Activated CD4-positive, alpha-beta T cell treated with anti-CD3 and anti-CD28 coated beads for 36 hours (primary cell): ENCODE results near the gene BCDIN3D. TPM values are rescaled to one million over a fixed set of nuclear protein-coding genes. Genes with fewer than 3 reads are reported as not detected.
A peak's percentile ranks its signal among the peaks of the same experiment; 100 is the strongest.

Experiments
- ATAC-seq: fragments of 200-7000 bp; cut with Tn5 transposase; one replicate; pipeline ENCODE4 v1.10.0; 2021; ENCODE audit warnings: mild to moderate bottlenecking, moderate library complexity
- CTCF ChIA-PET: fragments of 350-600 bp; sonication (Branson Sonifier 250); formaldehyde crosslinking; loops from one replicate; lab custom pipeline; 2021; ENCODE audit warnings: antibody characterized with exemption; lab: Charles Lee
- POLR2A ChIA-PET: fragments of 350-600 bp; sonication (Branson Sonifier 250); formaldehyde crosslinking; loops from one replicate; lab custom pipeline; 2021; ENCODE audit warnings: antibody characterized with exemption, inconsistent platforms; lab: Charles Lee
- DNase-seq: peaks from one replicate; pipeline ENCODE4 v3.0.0-alpha.2; 2020
- H3K27ac Mint-ChIP-seq: one replicate; pipeline ENCODE4 v1.8.0; 2021; ENCODE audit warnings: mixed read lengths
- H3K27me3 Mint-ChIP-seq: one replicate; pipeline ENCODE4 v1.8.0; 2021; ENCODE audit warnings: mixed read lengths
- H3K36me3 Mint-ChIP-seq: one replicate; pipeline ENCODE4 v1.8.0; 2021; ENCODE audit warnings: low read depth, mixed read lengths
- H3K4me1 Mint-ChIP-seq: one replicate; pipeline ENCODE4 v1.8.0; 2021; ENCODE audit warnings: mixed read lengths
- H3K4me3 Mint-ChIP-seq: one replicate; pipeline ENCODE4 v1.8.0; 2021; ENCODE audit warnings: mild to moderate bottlenecking, moderate library complexity, mixed read lengths
- H3K9me3 Mint-ChIP-seq: one replicate; pipeline ENCODE4 v1.8.0; 2021; ENCODE audit warnings: low read depth, mixed read lengths
- intact Hi-C, 2 experiments: fragments of 100-400 bp; cut with DNase I in 1 of 2; cut with micrococcal nuclease in 1 of 2; formaldehyde crosslinking; loops; one replicate each; pipeline versions ENCODE4 v1.14.2 to v1.15.1; 2022 to 2024; cut with DNase I, micrococcal nuclease
- total RNA-seq, 2 experiments: library from RNA; stranded (reverse); gene quantifications; one replicate each; pipeline ENCODE4 v1.2.3, GENCODE V29; 2021

BCDIN3D gene, protein sequence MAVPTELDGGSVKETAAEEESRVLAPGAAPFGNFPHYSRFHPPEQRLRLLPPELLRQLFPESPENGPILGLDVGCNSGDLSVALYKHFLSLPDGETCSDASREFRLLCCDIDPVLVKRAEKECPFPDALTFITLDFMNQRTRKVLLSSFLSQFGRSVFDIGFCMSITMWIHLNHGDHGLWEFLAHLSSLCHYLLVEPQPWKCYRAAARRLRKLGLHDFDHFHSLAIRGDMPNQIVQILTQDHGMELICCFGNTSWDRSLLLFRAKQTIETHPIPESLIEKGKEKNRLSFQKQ
- 1 to 10 TPM; 5.5 to 5.6 TPM for total RNA-seq

DNA sequence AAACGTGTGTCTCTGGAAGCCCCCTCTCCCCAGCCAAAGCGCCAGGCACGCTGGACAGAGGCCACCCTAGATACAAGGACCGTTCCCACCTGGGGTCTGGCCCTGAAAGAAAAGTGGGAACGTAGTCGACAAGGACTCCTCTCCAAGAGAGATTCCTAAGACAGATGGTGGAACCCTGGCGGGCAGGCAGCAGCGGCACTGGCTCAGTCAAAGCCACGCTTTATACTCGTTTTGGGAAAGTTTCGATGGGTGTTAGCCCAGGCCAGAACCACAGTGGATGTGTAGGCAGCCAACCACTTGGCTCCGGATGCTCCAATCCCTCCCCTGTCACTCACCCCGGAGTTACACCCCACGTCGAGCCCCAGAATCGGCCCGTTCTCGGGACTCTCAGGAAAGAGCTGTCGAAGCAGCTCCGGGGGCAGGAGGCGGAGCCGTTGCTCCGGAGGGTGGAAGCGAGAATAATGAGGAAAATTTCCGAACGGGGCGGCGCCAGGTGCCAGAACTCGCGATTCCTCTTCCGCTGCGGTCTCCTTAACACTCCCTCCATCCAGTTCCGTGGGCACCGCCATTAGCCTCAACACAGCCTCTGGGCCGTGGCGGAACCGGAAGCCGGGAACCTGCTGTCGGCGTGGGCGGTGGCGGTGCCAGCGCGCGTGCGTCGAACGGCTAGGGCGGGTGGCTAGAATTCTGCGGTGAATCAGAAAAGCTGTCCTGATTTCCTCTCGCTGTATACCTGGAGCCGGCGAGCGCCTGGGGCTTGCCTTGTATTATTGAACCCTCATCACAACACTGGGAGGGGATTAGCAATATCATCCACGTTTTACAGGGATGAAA lies at the start of gene BCDIN3D:
TSS of gene BCDIN3D (minus strand) at position 588 of the 834 bp plus-strand sequence. CDS start at position 569, 19 bp downstream.
- POLR2A ChIA-PET, result interaction anchor here (0.6 to 1.0 kb wide), 9 partner anchors 14 to 641 kb away, joined by 3 to 11 read pairs (median 3); partner anchors contain the start of genes COX14, NCKAP5L and TMBIM6
- intact Hi-C loops, result loop anchor here (1.0 to 10.0 kb wide), 11 partner anchors 14 to 577 kb away; partner anchors contain the start of genes NCKAP5L (in 2 of the 2), RACGAP1 (in 2 of the 2), TMBIM6 (in 2 of the 2) and CERS5 (in 1 of the 2)

DNA sequence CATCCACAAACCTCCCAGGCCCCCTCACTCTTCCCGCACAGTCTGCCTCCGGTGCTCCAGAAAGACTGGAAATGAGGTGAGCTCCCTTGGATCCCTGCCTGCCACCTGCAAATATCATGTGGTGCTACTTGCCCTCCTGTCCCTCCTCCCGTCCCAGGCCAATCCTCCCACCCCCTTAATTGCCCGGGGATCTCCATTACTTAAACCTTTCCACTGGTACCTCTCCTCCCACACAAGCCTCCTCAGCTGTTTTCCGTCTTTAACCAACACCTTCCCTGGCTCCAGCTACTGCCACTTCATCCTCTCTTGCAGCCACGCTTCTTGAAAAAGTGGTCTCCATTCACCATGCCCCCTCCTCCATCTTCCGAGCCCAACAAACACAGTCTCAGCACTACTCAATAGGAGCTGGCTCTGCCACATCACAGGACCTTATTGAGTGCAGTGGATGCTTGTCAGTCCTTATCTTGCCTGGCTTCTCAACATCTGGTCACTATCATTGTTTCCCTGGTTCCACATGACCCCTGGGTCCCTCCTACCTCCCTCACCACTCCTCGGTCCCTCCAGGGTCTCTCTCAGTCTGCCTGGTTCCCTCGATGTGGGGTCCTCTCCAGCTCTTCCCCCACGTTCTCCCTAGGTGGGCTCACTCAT lies 49.3 kb upstream of the BCDIN3D start:
- H3K27me3 Mint-ChIP-seq, result no peaks in the 10 kb centered on the region
- no peaks in the 10 kb centered on the region for H3K4me1 Mint-ChIP-seq
- no peaks in the 10 kb centered on the region for H3K36me3 Mint-ChIP-seq
- intact Hi-C loops, result no loop called here
- POLR2A ChIA-PET, result no interaction called here
- ATAC-seq (no peak), DNase-seq (no peak)
- CTCF ChIA-PET, result interaction anchor here (0.6 to 1.4 kb wide), 5 partner anchors 21 to 97 kb away, joined by 3 to 4 read pairs (median 3); partner anchors contain the start of gene BCDIN3D
- H3K4me3 Mint-ChIP-seq, result no peak overlapping the region
- H3K27ac Mint-ChIP-seq, result no peak overlapping the region
- H3K9me3 Mint-ChIP-seq, result no peaks in the 10 kb centered on the region

More for the DNA sequence above, at the start of gene BCDIN3D:
- H3K9me3 Mint-ChIP-seq, result no peaks in the 10 kb centered on the region
- H3K27ac Mint-ChIP-seq, result peak within 1 kb of the TSS; percentile 91
- peak; percentile 97 for DNase-seq
- peak within 1 kb of the TSS; percentile 90 for H3K4me3 Mint-ChIP-seq
- peak; percentile 92 for ATAC-seq
- CTCF ChIA-PET, result interaction anchor here (0.6 to 1.8 kb wide), 10 partner anchors 9 to 261 kb away, joined by 3 to 10 read pairs (median 4); partner anchors contain the start of gene NCKAP5L
- H3K27me3 Mint-ChIP-seq, result no peaks in the 10 kb centered on the region
- no peaks in the 10 kb centered on the region for H3K36me3 Mint-ChIP-seq
- peaks cover 30% of the 10 kb centered on the region for H3K4me1 Mint-ChIP-seq

DNA sequence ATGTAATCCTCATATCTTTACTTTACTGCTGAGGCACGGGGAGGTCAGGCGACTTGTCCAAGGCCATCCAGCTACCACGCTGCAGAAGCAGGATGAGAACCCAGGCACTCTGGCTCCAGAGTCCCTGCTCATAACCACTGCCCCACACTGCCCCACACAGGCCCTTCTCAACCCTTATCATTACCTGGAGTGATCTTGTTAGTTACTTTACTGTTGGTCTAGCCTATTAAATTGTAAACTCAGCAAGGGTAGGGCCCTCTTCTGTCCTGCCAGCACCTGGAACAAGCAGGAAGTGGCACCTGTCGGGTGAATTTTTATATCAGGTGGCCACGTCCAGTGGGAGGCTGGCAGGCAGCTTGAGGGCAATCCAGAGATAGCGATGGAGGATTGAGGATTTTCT lies 48.6 kb upstream of the BCDIN3D start:
- H3K36me3 Mint-ChIP-seq, result no peaks in the 10 kb centered on the region
- no peaks in the 10 kb centered on the region for H3K27me3 Mint-ChIP-seq
- CTCF ChIA-PET, result interaction anchor here (1.4 kb wide), 1 partner anchor 76 kb away, joined by 4 read pairs; no protein-coding TSS in a partner anchor
- no peaks in the 10 kb centered on the region for H3K9me3 Mint-ChIP-seq
- intact Hi-C loops, result no loop called here
- H3K4me3 Mint-ChIP-seq, result no peak overlapping the region
- no peak overlapping the region for H3K27ac Mint-ChIP-seq
- DNase-seq (no peak), ATAC-seq (no peak)
- no peaks in the 10 kb centered on the region for H3K4me1 Mint-ChIP-seq
- POLR2A ChIA-PET, result no interaction called here

- intact Hi-C loops, result no loop called here
- no peak overlapping the region for H3K4me3 Mint-ChIP-seq
- H3K36me3 Mint-ChIP-seq, result no peaks in the 10 kb centered on the region
- CTCF ChIA-PET, result no interaction called here
- H3K27ac Mint-ChIP-seq, result no peak overlapping the region
- no peaks in the 10 kb centered on the region for H3K9me3 Mint-ChIP-seq
- H3K27me3 Mint-ChIP-seq, result no peaks in the 10 kb centered on the region
- no peaks in the 10 kb centered on the region for H3K4me1 Mint-ChIP-seq
- ATAC-seq (no peak), DNase-seq (no peak)
- POLR2A ChIA-PET, result no interaction called here
Measured at GRCh38 chr12:49891012-49891411, 48.1 kb upstream of the BCDIN3D start.

- Mint-ChIP-seq H3K27ac (no peak overlapping the region), H3K27me3 (no peaks in the 10 kb centered on the region), H3K4me1 (no peaks in the 10 kb centered on the region), H3K9me3 (no peaks in the 10 kb centered on the region), H3K36me3 (no peaks in the 10 kb centered on the region), H3K4me3 (no peak overlapping the region)
- intact Hi-C loops, result no loop called here
- CTCF ChIA-PET, result interaction anchor here (0.6 to 1.0 kb wide), 2 partner anchors 77 to 533 kb away, joined by 5 read pairs; no protein-coding TSS in a partner anchor
- DNase-seq (no peak), ATAC-seq (no peak)
- POLR2A ChIA-PET, result no interaction called here
Measured at GRCh38 chr12:49890096-49890461, 47.2 kb upstream of the BCDIN3D start.

DNA sequence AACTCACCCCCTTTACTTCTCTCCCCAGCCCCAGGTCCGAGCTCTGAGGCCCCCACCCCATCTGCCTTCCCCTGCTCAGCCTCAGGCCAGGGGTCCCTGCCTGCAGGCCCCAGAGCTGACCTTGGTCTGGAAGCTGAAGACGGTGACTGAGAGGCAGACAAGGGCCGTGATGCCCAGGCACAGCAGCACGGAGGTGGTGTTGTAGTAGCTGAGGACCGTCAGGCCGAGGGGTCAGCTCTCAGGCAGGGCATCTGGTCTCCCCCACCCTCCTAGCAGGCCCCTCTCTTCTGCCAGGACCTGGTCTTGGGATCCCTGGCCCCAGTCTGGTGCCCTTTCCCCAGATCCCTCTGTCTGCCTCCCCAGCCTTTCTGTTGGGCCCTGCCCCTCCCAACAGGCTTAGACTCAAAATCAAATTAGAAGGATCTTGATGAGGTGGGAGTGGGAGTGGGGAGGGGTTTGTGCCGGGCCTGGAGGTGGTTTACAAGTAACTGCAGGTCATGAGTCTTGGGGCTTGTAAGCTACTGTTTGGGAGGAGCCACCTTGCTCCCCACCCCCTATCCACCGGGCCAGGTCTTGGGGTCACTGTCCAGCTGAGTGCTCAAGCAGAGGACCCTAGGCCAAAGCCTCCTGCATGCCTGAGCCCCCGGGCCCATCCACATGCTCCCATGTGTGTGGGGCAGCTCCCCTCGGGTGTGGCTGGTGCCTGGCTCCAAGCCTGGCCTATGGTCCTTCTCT lies 46.6 kb upstream of the BCDIN3D start:
- intact Hi-C loops, result no loop called here
- Mint-ChIP-seq H3K27ac (no peak overlapping the region), H3K4me1 (no peaks in the 10 kb centered on the region), H3K27me3 (no peaks in the 10 kb centered on the region), H3K4me3 (no peak overlapping the region), H3K9me3 (no peaks in the 10 kb centered on the region), H3K36me3 (no peaks in the 10 kb centered on the region)
- ChIA-PET CTCF (interaction anchor here (0.6 to 1.0 kb wide), 3 partner anchors 25 to 532 kb away, joined by 3 to 5 read pairs (median 5); no protein-coding TSS in a partner anchor), POLR2A (no interaction called here)
- ATAC-seq (no peak), DNase-seq (no peak)

- Mint-ChIP-seq H3K4me3 (no peak overlapping the region), H3K9me3 (no peaks in the 10 kb centered on the region), H3K27me3 (no peaks in the 10 kb centered on the region), H3K27ac (no peak overlapping the region), H3K4me1 (no peaks in the 10 kb centered on the region), H3K36me3 (no peaks in the 10 kb centered on the region)
- no peak for DNase-seq
- ChIA-PET CTCF (no interaction called here), POLR2A (no interaction called here)
- ATAC-seq, result no peak
- intact Hi-C loops, result no loop called here
Measured at GRCh38 chr12:49888461-49889151, 45.7 kb upstream of the BCDIN3D start.

GRCh38 chr12:49887536-49888401 lies 44.9 kb upstream of the BCDIN3D start:
- ATAC-seq (no peak), DNase-seq (no peak)
- POLR2A ChIA-PET, result no interaction called here
- Mint-ChIP-seq H3K27ac (no peak overlapping the region), H3K4me1 (no peaks in the 10 kb centered on the region), H3K27me3 (no peaks in the 10 kb centered on the region), H3K36me3 (no peaks in the 10 kb centered on the region), H3K9me3 (no peaks in the 10 kb centered on the region), H3K4me3 (no peak overlapping the region)
- CTCF ChIA-PET, result no interaction called here
- intact Hi-C loops, result no loop called here

- no peaks in the 10 kb centered on the region for H3K9me3 Mint-ChIP-seq
- H3K27ac Mint-ChIP-seq, result no peak overlapping the region
- intact Hi-C loops, result no loop called here
- POLR2A ChIA-PET, result no interaction called here
- H3K36me3 Mint-ChIP-seq, result no peaks in the 10 kb centered on the region
- DNase-seq (no peak), ATAC-seq (no peak)
- H3K27me3 Mint-ChIP-seq, result no peaks in the 10 kb centered on the region
- no peaks in the 10 kb centered on the region for H3K4me1 Mint-ChIP-seq
- CTCF ChIA-PET, result interaction anchor here (1.0 kb wide), 1 partner anchor 22 kb away, joined by 3 read pairs; no protein-coding TSS in a partner anchor
- no peak overlapping the region for H3K4me3 Mint-ChIP-seq
Measured at GRCh38 chr12:49887091-49887490, 44.2 kb upstream of the BCDIN3D start.
